Measurements from ENCODE around the gene DYRK1A. TPM values are rescaled to one million over a fixed set of nuclear protein-coding genes. Genes with fewer than 3 reads are reported as not detected.

DYRK1A gene
- total RNA-seq, 1 donor from 2014 or later = 108 TPM

DNA sequence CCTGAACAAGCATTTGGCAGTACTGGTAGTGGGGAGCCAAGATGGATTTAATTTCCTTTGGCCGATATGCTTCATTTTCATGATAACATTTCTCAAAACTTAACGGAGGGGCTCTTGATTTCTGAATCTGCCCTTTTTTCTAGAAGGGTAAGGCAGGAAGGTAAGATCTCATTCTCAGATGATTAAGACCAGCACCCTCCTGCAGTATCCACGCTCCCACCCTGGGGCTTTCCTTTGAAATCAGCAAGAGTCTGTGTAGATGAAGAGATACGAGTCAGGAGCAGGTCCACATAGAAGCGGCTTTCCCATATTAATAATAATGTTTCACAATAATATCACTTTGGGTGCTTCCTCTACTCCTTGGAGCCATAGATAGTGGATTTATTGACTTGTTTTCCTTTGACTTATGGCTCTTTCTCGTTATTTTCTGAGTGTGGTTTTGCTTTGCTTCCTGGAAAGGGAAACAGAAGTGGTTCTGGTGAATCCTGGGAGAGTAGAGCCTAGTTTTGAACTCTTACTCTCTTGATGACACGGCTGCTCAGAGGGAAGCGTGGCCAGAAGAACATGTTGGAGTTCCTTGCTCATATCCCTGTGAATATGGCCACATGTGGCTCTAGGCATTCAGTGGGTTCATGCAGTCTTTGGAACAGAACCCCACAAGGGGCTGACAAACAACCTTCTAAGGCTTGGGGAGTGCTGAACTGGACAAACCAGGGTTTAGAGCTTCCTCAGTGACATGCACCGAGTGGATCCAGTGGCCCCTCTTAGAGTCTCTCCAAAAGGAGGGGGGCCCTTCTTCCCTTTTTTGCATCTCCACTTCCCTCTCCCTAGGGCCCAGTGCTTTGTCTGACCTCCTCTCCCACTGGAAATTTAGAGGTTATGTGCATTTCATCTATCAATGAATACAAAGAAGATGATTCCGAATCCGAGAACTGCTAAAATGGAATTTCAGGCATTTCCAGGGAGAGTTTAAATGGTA lies 195.7 kb downstream of the DYRK1A start:
- H3K36me3 Mint-ChIP-seq = no peaks in the 10 kb centered on the region
- Histone ChIP-seq H3K36me3 (no peaks in the 10 kb centered on the region), H3K9ac (no peak overlapping the region), H3K27ac (no peak overlapping the region), H3K4me1 (peaks cover 5% of the 10 kb centered on the region), H3F3A (ENCODE audit: low read depth) (peaks cover 5% of the 10 kb centered on the region), H4K20me1 (ENCODE audit: low read depth) (no peaks in the 10 kb centered on the region), H2AFZ (replicated peaks) (no peak overlapping the region), H3K4me3 (no peak overlapping the region), H3K27me3 (no peaks in the 10 kb centered on the region), H3K79me2 (ENCODE audit: low read depth) (no peaks in the 10 kb centered on the region), H3K9me3 (ENCODE audit: low read depth) (no peaks in the 10 kb centered on the region), H3K4me2 (no peak overlapping the region)
- H3K9me3 Mint-ChIP-seq = peaks cover 4% of the 10 kb centered on the region
- H3K27ac Mint-ChIP-seq = no peak overlapping the region
- no peak overlapping the region for H3K4me3 Mint-ChIP-seq
- TF ChIP-seq, protein P1, sequence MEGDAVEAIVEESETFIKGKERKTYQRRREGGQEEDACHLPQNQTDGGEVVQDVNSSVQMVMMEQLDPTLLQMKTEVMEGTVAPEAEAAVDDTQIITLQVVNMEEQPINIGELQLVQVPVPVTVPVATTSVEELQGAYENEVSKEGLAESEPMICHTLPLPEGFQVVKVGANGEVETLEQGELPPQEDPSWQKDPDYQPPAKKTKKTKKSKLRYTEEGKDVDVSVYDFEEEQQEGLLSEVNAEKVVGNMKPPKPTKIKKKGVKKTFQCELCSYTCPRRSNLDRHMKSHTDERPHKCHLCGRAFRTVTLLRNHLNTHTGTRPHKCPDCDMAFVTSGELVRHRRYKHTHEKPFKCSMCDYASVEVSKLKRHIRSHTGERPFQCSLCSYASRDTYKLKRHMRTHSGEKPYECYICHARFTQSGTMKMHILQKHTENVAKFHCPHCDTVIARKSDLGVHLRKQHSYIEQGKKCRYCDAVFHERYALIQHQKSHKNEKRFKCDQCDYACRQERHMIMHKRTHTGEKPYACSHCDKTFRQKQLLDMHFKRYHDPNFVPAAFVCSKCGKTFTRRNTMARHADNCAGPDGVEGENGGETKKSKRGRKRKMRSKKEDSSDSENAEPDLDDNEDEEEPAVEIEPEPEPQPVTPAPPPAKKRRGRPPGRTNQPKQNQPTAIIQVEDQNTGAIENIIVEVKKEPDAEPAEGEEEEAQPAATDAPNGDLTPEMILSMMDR (IDR thresholded peaks at IDR 0.05) = no peak
- no peak for TF ChIP-seq EZH2phosphoT487 (IDR thresholded peaks at IDR 0.05)
- no peak for TF ChIP-seq EZH2 (IDR thresholded peaks at IDR 0.05)
- peaks cover 12% of the 10 kb centered on the region for H3K4me1 Mint-ChIP-seq
- H3K27me3 Mint-ChIP-seq (ENCODE audit: insufficient read depth, low read depth) = peaks cover 7% of the 10 kb centered on the region
- DNase-seq (ENCODE audit: low spot score) = no peak

DNA sequence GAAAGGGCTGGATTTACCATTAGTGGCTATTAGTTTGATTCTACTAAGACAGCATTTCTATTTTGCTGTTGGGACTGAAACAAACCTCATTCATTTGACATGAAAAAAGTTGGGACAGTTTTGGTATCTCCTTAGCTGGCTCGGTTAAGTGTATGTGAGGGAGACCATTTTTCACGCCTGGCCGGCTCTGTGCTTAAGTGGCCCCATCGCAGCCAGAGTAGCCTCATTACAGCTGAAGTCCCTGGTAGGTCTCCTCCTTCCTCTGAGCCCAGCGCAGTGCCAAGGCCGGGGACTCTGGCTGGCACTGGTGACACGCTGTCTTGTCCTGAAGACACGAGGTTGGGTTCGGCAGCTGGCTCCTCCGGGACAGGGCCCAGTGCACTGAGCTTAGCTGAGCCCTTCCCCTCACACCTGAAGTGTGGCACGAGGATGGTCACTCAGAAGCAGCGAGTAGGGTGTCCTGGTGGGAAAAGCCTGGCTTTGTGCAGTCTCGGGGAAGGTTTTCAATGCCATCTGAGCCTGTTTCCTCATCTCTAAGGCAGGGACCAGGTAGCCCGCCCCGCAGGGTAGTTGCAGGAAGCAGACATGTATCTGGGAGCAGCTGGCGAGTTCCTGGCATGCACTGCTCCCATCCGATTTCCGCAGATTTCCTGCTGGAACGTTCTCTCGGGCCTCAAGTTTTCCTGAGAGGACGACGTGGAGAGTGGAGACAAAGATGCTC lies 196.5 kb downstream of the DYRK1A start:
- Histone ChIP-seq H3K4me1 (peaks cover 5% of the 10 kb centered on the region), H3K27ac (no peak overlapping the region), H2AFZ (replicated peaks) (no peak overlapping the region), H3K79me2 (ENCODE audit: low read depth) (no peaks in the 10 kb centered on the region), H3K9me3 (ENCODE audit: low read depth) (no peaks in the 10 kb centered on the region), H3K36me3 (no peaks in the 10 kb centered on the region), H3F3A (ENCODE audit: low read depth) (peaks cover 5% of the 10 kb centered on the region), H3K27me3 (no peaks in the 10 kb centered on the region), H3K9ac (no peak overlapping the region), H4K20me1 (ENCODE audit: low read depth) (no peaks in the 10 kb centered on the region), H3K4me3 (no peak overlapping the region), H3K4me2 (no peak overlapping the region)
- Mint-ChIP-seq H3K36me3 (no peaks in the 10 kb centered on the region), H3K27me3 (ENCODE audit: insufficient read depth, low read depth) (peaks cover 7% of the 10 kb centered on the region), H3K27ac (no peak overlapping the region), H3K4me1 (peaks cover 12% of the 10 kb centered on the region), H3K4me3 (no peak overlapping the region), H3K9me3 (peaks cover 4% of the 10 kb centered on the region)
- DNase-seq (ENCODE audit: low spot score) = no peak
- TF ChIP-seq, protein P1 (IDR thresholded peaks at IDR 0.05) = no peak
- TF ChIP-seq EZH2 (IDR thresholded peaks at IDR 0.05) (no peak), EZH2phosphoT487 (IDR thresholded peaks at IDR 0.05) (no peak)

DNA sequence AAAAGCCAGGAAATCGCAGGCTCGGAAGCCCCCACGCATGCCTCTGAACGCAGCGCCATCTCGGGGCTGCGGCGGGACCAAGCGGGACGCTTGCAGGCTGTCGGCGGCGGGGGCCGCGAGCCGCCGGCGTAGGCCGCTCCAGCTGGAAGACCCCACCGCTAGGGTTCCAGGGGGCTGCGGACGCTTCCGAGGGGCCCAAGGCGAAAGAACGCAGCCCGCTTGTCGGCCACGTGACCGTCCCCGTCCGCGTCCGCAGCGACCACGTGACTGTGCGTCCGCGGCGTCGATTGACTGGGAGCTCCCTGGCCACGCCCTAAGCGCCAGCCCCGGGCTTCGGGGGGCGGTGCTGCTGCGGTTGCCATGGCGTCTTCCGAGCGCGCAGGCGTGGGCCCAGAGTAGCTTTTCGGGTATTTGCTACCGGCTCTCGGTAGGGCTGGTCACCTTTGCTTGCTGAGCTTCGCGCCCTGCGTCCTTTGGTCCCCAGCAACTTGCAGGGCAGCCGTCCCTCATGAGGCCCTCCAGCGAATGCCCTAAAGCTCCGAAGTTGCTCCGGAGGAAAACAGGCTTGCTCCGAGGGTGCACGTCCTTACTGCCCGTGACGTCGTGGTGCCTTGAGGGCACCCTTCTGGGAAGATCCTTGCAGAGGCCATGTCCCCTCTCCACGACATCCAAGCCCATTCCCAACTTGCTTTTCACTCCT lies 197.2 kb downstream of the DYRK1A start:
- Histone ChIP-seq H3K4me1 (peaks cover 5% of the 10 kb centered on the region), H3K27ac (no peak overlapping the region), H3F3A (ENCODE audit: low read depth) (peaks cover 5% of the 10 kb centered on the region), H3K4me3 (no peak overlapping the region), H3K4me2 (no peak overlapping the region), H3K36me3 (no peaks in the 10 kb centered on the region), H3K9ac (no peak overlapping the region), H4K20me1 (ENCODE audit: low read depth) (no peaks in the 10 kb centered on the region), H3K9me3 (ENCODE audit: low read depth) (no peaks in the 10 kb centered on the region), H3K79me2 (ENCODE audit: low read depth) (no peaks in the 10 kb centered on the region), H2AFZ (replicated peaks) (no peak overlapping the region), H3K27me3 (no peaks in the 10 kb centered on the region)
- peaks cover 7% of the 10 kb centered on the region for H3K27me3 Mint-ChIP-seq (ENCODE audit: insufficient read depth, low read depth)
- no peak overlapping the region for H3K27ac Mint-ChIP-seq
- no peak overlapping the region for H3K4me3 Mint-ChIP-seq
- TF ChIP-seq EZH2phosphoT487 (IDR thresholded peaks at IDR 0.05) (no peak), EZH2 (IDR thresholded peaks at IDR 0.05) (no peak)
- TF ChIP-seq, protein P1 (IDR thresholded peaks at IDR 0.05) = no peak
- no peaks in the 10 kb centered on the region for H3K36me3 Mint-ChIP-seq
- H3K4me1 Mint-ChIP-seq = peaks cover 12% of the 10 kb centered on the region
- H3K9me3 Mint-ChIP-seq = no peaks in the 10 kb centered on the region
- peak; percentile 44 for DNase-seq (ENCODE audit: low spot score)

All from neural progenitor cell (in vitro differentiated cells).